Mucosa of rectum (tissue), 2 donors: ENCODE data around the gene PTTG1IP2.

Source experiments
- H3K27ac ChIP-seq, 2 donors: one replicate each; pipeline ENCODE4 v1.7.0; 2013; ENCODE audit warnings: inconsistent platforms in 2 of 2, low read depth in 2 of 2, low read length in 2 of 2
- H3K27me3 ChIP-seq, 2 donors: one replicate each; pipeline ENCODE4 v1.7.0; 2013; ENCODE audit warnings: low read length in 2 of 2; ENCODE audit not compliant: control insufficient read depth in 2 of 2, insufficient read depth in 2 of 2
- H3K36me3 ChIP-seq, 2 donors: one replicate each; pipeline ENCODE4 v1.7.0; 2013; ENCODE audit warnings: low read length in 2 of 2; ENCODE audit not compliant: control insufficient read depth in 2 of 2, insufficient read depth in 2 of 2
- H3K4me1 ChIP-seq, 2 donors: one replicate each; pipeline ENCODE4 v1.7.0; 2013; ENCODE audit warnings: low read length in 2 of 2, mild to moderate bottlenecking in 1 of 2; ENCODE audit not compliant: control insufficient read depth in 2 of 2, insufficient read depth in 2 of 2
- H3K4me3 ChIP-seq, 2 donors: one replicate each; pipeline ENCODE4 v1.7.0; 2013; ENCODE audit warnings: low read length in 2 of 2
- H3K9ac ChIP-seq, 2 donors: one replicate each; pipeline ENCODE4 v1.7.0; 2013; ENCODE audit warnings: low read length in 2 of 2, low read depth in 1 of 2, mild to moderate bottlenecking in 1 of 2
- H3K9me3 ChIP-seq, 2 donors: one replicate each; pipeline ENCODE4 v1.7.0; 2013; ENCODE audit warnings: low read length in 2 of 2; ENCODE audit not compliant: control insufficient read depth in 2 of 2
- donor health status: healthy.
- donor health status: Normal muscosa, but diverticular disease.

Gene PTTG1IP2

GRCh38 chr7:90469554-90469953 is at the start of gene PTTG1IP2:
TSS of gene PTTG1IP2 (plus strand) at chr7:90469639. CDS start at chr7:90469787, 148 bp downstream.
- H3K4me1 ChIP-seq: peaks cover 0 to 5% of the 10 kb centered on the region in 2 donors
- no peaks in the 10 kb centered on the region for H3K9me3 ChIP-seq
- H3K27me3 ChIP-seq: no peaks in the 10 kb centered on the region
- no peak within 1 kb of the TSS for H3K4me3 ChIP-seq
- H3K27ac ChIP-seq: no peak within 1 kb of the TSS
- no peaks in the 10 kb centered on the region for H3K36me3 ChIP-seq
- no peak within 1 kb of the TSS for H3K9ac ChIP-seq

- Histone ChIP-seq H3K4me1 (peaks cover 0 to 5% of the 10 kb centered on the region in 2 donors), H3K36me3 (no peaks in the 10 kb centered on the region), H3K27me3 (no peaks in the 10 kb centered on the region), H3K4me3 (no peak overlapping the region), H3K27ac (no peak overlapping the region), H3K9me3 (no peaks in the 10 kb centered on the region), H3K9ac (no peak overlapping the region)
These were observed 47.8 kb upstream of the PTTG1IP2 start for GRCh38 chr7:90421651-90422050.

- peaks cover 0 to 5% of the 10 kb centered on the region in 2 donors for H3K4me1 ChIP-seq
- no peaks in the 10 kb centered on the region for H3K36me3 ChIP-seq
- no peak overlapping the region for H3K27ac ChIP-seq
- no peak overlapping the region for H3K9ac ChIP-seq
- no peaks in the 10 kb centered on the region for H3K27me3 ChIP-seq
- no peak overlapping the region for H3K4me3 ChIP-seq
- H3K9me3 ChIP-seq: no peaks in the 10 kb centered on the region
These were observed 44.7 kb upstream of the PTTG1IP2 start for GRCh38 chr7:90424720-90425119.

GRCh38 chr7:90425376-90425775 is 44.1 kb upstream of the PTTG1IP2 start:
- H3K9ac ChIP-seq: no peak overlapping the region

GRCh38 chr7:90430614-90431460 is 38.6 kb upstream of the PTTG1IP2 start:
- H3K9ac ChIP-seq: no peak overlapping the region
- H3K4me1 ChIP-seq: no peaks in the 10 kb centered on the region
- H3K36me3 ChIP-seq: no peaks in the 10 kb centered on the region
- H3K27ac ChIP-seq: no peak overlapping the region
- H3K4me3 ChIP-seq: no peak overlapping the region
- no peaks in the 10 kb centered on the region for H3K27me3 ChIP-seq
- peaks cover 0 to 5% of the 10 kb centered on the region in 2 donors for H3K9me3 ChIP-seq

More at GRCh38 chr7:90425376-90425775, 44.1 kb upstream of the PTTG1IP2 start:
- Histone ChIP-seq H3K9me3 (no peaks in the 10 kb centered on the region), H3K4me3 (no peak overlapping the region), H3K27ac (no peak overlapping the region), H3K4me1 (peaks cover 0 to 5% of the 10 kb centered on the region in 2 donors), H3K27me3 (no peaks in the 10 kb centered on the region), H3K36me3 (no peaks in the 10 kb centered on the region)

- no peaks in the 10 kb centered on the region for H3K36me3 ChIP-seq
- no peaks in the 10 kb centered on the region for H3K27me3 ChIP-seq
These were observed 36.7 kb upstream of the PTTG1IP2 start for GRCh38 chr7:90432752-90433151.

GRCh38 chr7:90433221-90433620 is 36.2 kb upstream of the PTTG1IP2 start:
- Histone ChIP-seq H3K9ac (no peak overlapping the region), H3K4me1 (no peaks in the 10 kb centered on the region), H3K27me3 (no peaks in the 10 kb centered on the region), H3K4me3 (no peak overlapping the region), H3K27ac (no peak overlapping the region), H3K9me3 (peaks cover 0 to 5% of the 10 kb centered on the region in 2 donors), H3K36me3 (no peaks in the 10 kb centered on the region)

More at GRCh38 chr7:90432752-90433151, 36.7 kb upstream of the PTTG1IP2 start:
- Histone ChIP-seq H3K27ac (no peak overlapping the region), H3K9me3 (peaks cover 0 to 5% of the 10 kb centered on the region in 2 donors), H3K4me3 (no peak overlapping the region), H3K9ac (no peak overlapping the region), H3K4me1 (no peaks in the 10 kb centered on the region)

GRCh38 chr7:90445633-90446032 is 23.8 kb upstream of the PTTG1IP2 start:
- Histone ChIP-seq H3K4me3 (no peak overlapping the region), H3K27me3 (no peaks in the 10 kb centered on the region), H3K4me1 (no peaks in the 10 kb centered on the region), H3K27ac (no peak overlapping the region), H3K9me3 (no peaks in the 10 kb centered on the region), H3K9ac (no peak overlapping the region), H3K36me3 (no peaks in the 10 kb centered on the region)

- no peak overlapping the region for H3K9ac ChIP-seq
- no peaks in the 10 kb centered on the region for H3K27me3 ChIP-seq
These were observed 23.1 kb upstream of the PTTG1IP2 start for GRCh38 chr7:90446137-90446899.

GRCh38 chr7:90453259-90453891 is 16.1 kb upstream of the PTTG1IP2 start:
- H3K9ac ChIP-seq: no peak overlapping the region
- no peaks in the 10 kb centered on the region for H3K27me3 ChIP-seq
- H3K9me3 ChIP-seq: no peaks in the 10 kb centered on the region
- no peaks in the 10 kb centered on the region for H3K36me3 ChIP-seq
- H3K4me1 ChIP-seq: peaks cover 0 to 5% of the 10 kb centered on the region in 2 donors
- no peak overlapping the region for H3K4me3 ChIP-seq
- H3K27ac ChIP-seq: no peak overlapping the region

More at GRCh38 chr7:90446137-90446899, 23.1 kb upstream of the PTTG1IP2 start:
- Histone ChIP-seq H3K9me3 (no peaks in the 10 kb centered on the region), H3K27ac (no peak overlapping the region), H3K4me1 (no peaks in the 10 kb centered on the region), H3K36me3 (no peaks in the 10 kb centered on the region), H3K4me3 (no peak overlapping the region)
